Right kidney (tissue), 1 donor: ENCODE measurements around the gene SERP1.

Source experiments
- DNase-seq: peaks from one replicate; pipeline ENCODE4 v3.0.0-alpha.2; 2016

SERP1 gene

DNA sequence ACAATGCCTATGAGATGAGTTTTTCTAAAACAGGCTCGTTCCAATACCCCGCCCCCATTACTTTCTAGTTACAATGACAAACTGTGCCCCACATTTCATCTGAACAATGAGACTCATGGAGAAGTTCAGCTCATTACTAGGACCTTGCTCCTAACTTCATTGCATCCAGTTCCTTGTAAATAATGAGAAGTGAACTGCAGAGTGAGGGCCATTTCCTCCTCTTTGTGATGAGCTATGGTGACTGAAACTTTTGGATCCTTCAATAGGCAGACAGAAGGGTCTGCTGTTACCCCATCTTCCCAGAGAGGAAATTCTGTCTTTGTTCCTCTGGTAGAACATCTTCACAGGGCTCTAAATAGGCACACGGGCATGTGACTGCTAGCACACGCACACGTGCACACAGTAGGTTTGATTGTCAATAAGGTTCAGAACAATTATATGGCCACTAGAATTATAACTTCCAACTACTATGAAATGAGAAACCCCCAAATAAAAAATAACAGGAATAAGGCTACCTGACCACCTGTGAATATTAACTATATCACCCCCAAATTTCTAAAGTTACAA lies 51.8 kb downstream of the SERP1 start:
- no peak for DNase-seq
